RWPE2 (cell line): ENCODE measurements around the gene ANP32E.
"Not testable (repeated sequence)": the region's sequence is repeated elsewhere in the genome, so short reads cannot be mapped to it uniquely, and the experiment has no call there.

Experiments used
- ATAC-seq: fragments of 200-7000 bp; cut with Tn5 transposase; 3 replicates; pipeline ENCODE4 v1.9.1; 2021; ENCODE audit warnings: low read depth
- DNase-seq: peaks from one replicate; pipeline ENCODE4 v3.0.0-alpha.2; 2020; ENCODE audit warnings: low spot score
- H3K27ac ChIP-seq: fragments of 450-650 bp; 2 replicates; pipeline ENCODE4 v1.5.1; 2017; ENCODE audit warnings: mild to moderate bottlenecking; ENCODE audit not compliant: poor library complexity, severe bottlenecking
- H3K27me3 ChIP-seq: fragments of 250-450 bp; sonication (Bioruptor Pico); 2 replicates; pipeline ENCODE4 v1.5.1; 2021; ENCODE audit warnings: mild to moderate bottlenecking, moderate library complexity; ENCODE audit not compliant: insufficient read depth, poor library complexity, severe bottlenecking
- H3K36me3 ChIP-seq: fragments of 250-450 bp; sonication (Bioruptor Pico); 2 replicates; pipeline ENCODE4 v1.5.1; 2020; ENCODE audit warnings: low read depth, mild to moderate bottlenecking, moderate library complexity
- H3K4me1 ChIP-seq: fragments of 250-450 bp; sonication (Bioruptor Pico); 2 replicates; pipeline ENCODE4 v1.5.1; 2021; ENCODE audit warnings: mild to moderate bottlenecking, moderate library complexity; ENCODE audit not compliant: insufficient read depth, poor library complexity, severe bottlenecking
- H3K4me3 ChIP-seq: fragments of 250-450 bp; sonication (Bioruptor Pico); 2 replicates; pipeline ENCODE4 v1.5.1; 2021; ENCODE audit warnings: mild to moderate bottlenecking, moderate library complexity; ENCODE audit not compliant: severe bottlenecking
- H3K9me3 ChIP-seq: fragments of 250-450 bp; sonication (Bioruptor Pico); 2 replicates; pipeline ENCODE4 v1.5.1; 2021; ENCODE audit warnings: mild to moderate bottlenecking, moderate library complexity; ENCODE audit not compliant: severe bottlenecking
- TF ChIP-seq, protein P1 (sequence below): fragments of 450-650 bp; IDR thresholded peaks from one replicate; pipeline ENCODE4 v1.5.1; 2017; ENCODE audit warnings: mild to moderate bottlenecking, moderate library complexity; ENCODE audit not compliant: poor library complexity, severe bottlenecking

The ANP32E gene

DNA sequence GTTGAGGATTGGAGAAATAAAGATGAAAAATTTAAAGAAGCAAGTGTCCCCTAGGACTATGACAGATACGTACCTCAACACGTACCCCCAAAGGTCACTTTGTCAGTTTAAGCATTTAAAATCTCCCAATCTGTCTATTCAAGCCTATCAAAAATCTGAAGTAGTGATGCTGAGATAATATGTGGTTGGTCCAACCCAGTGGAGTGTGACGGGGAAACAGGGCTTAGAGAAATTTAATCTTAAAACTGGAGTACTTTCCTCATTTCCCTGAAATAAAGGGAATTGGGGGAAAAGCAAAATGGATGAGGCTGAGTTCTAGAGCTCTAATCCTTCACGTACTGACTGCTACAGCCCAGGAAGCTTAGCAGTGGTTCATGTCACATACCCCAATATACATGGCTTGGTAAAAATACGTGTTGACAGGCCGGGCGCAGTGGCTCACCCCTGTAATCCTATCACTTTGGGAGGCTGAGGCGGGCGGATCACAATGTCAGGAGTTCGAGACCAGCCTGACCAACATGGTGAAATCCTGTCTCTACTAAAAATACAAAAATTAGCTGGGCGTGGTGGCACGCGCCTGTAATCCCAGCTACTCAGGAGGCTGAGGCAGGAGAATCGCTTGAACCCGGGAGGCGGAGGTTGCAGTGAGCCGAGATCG lies 21.7 kb downstream of the ANP32E start:
- H3K9me3 ChIP-seq, ATAC-seq, DNase-seq, H3K27ac ChIP-seq, H3K4me1 ChIP-seq, H3K36me3 ChIP-seq, H3K27me3 ChIP-seq: not testable (repeated sequence)
- peak overlapping the region; percentile 28 for H3K4me3 ChIP-seq
- TF ChIP-seq, protein P1, sequence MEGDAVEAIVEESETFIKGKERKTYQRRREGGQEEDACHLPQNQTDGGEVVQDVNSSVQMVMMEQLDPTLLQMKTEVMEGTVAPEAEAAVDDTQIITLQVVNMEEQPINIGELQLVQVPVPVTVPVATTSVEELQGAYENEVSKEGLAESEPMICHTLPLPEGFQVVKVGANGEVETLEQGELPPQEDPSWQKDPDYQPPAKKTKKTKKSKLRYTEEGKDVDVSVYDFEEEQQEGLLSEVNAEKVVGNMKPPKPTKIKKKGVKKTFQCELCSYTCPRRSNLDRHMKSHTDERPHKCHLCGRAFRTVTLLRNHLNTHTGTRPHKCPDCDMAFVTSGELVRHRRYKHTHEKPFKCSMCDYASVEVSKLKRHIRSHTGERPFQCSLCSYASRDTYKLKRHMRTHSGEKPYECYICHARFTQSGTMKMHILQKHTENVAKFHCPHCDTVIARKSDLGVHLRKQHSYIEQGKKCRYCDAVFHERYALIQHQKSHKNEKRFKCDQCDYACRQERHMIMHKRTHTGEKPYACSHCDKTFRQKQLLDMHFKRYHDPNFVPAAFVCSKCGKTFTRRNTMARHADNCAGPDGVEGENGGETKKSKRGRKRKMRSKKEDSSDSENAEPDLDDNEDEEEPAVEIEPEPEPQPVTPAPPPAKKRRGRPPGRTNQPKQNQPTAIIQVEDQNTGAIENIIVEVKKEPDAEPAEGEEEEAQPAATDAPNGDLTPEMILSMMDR, result peak; percentile 19

DNA sequence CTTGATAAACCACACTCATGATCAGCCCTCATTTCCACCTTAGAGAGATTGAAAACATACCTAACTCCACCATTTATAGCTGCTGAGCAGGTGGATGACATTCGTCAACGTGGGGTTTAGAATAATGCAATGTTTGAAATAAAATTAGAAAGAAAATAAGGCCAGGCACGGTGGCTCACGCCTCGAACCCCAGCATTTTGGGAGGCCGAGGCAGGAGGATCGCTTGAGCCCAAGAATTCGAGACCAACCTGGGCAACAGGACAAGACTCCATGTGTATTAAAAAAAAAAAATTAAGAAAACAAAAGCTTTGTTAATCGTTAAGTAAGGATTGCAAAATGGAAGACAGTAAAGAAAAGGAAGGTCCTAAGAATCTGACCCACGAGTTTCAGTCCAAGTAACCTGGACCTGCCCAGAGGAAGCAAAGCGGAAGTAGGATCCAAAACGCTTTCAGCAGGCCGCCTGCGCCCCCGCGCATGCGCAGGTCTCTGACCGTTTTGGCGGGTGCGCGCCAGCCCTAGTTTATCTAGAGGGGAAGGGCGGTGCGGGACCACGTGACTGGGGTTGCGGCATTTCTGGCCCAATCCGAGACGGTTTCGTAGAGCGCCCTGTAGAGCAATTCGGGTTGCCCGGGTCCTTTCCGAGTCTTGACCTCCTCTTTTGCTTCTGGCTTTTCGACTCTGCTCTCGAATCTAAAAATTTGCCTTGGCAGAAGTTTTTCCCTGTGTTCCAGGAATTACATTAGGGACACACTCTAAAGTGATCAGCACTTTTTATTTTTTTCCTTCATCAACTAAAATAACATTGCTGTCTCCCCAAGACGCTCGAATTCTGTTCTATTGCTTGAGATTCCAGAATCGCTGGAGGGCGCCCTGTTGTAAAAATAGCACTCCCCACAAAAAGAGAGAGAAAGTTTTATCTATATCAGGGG lies 22.5 kb downstream of the ANP32E start:
- H3K9me3 ChIP-seq, result no peaks in the 10 kb centered on the region
- H3K27ac ChIP-seq, result no peak overlapping the region
- TF ChIP-seq, protein P1, result peak; percentile 39
- peak; percentile 91 for DNase-seq
- H3K4me3 ChIP-seq, result peak overlapping the region; percentile 28
- peaks cover 4% of the 10 kb centered on the region for H3K4me1 ChIP-seq
- no peaks in the 10 kb centered on the region for H3K27me3 ChIP-seq
- H3K36me3 ChIP-seq, result peaks cover 4% of the 10 kb centered on the region; the same call in 1 of the 2 replicates
- peak; percentile 98 for ATAC-seq

DNA sequence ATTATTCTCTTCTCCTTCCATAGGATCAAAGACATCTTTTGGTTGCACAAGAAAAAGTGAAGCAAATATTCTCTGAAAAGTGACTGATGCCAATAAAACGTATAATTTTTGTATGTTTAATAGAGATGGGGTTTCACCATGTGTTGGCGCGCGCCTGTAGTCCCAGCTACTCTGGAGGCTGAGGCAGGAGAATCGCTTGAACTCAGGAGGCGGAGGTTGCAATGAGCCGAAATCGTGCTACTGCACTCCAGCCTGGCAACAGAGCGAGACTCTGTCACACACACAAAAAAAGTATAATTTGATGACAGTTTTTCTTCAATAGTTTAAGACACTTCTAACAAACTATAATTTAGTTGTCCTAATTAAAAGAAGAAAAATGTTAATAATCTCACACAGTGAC lies 23.8 kb downstream of the ANP32E start:
- DNase-seq, result no peak
- ATAC-seq, result no peak
- no peaks in the 10 kb centered on the region for H3K36me3 ChIP-seq
- H3K9me3 ChIP-seq, result no peaks in the 10 kb centered on the region
- TF ChIP-seq, protein P1, result no peak
- no peak overlapping the region for H3K27ac ChIP-seq
- no peaks in the 10 kb centered on the region for H3K27me3 ChIP-seq
- H3K4me1 ChIP-seq, result peaks cover 4% of the 10 kb centered on the region
- no peak overlapping the region for H3K4me3 ChIP-seq

DNA sequence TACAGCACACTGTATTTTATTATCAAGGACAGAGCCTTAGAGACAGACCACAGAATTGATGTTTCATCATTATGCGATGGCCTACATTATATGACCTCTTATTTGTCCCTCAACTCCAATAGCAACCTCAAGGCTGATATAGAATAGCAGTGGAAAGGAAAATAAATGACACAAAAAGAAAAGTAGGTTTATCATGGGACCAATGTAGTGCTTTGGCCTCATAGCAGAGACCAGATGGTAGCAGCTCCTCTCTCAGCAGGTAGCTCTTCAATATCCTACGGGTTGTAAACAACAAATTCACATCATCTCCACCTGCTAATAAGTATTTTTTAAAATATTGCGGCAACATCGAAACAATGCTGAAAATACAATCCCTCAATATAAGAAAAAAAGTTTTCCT lies 25.2 kb downstream of the ANP32E start:
- H3K36me3 ChIP-seq, result no peaks in the 10 kb centered on the region
- no peak overlapping the region for H3K27ac ChIP-seq
- no peaks in the 10 kb centered on the region for H3K27me3 ChIP-seq
- no peaks in the 10 kb centered on the region for H3K9me3 ChIP-seq
- DNase-seq, result no peak
- ATAC-seq, result no peak
- no peak overlapping the region for H3K4me3 ChIP-seq
- H3K4me1 ChIP-seq, result peaks cover 4% of the 10 kb centered on the region
- TF ChIP-seq, protein P1, result no peak
